Osteoblast (primary cell): Measurements from ENCODE around the gene GAREM2. TPM values are rescaled to one million over a fixed set of nuclear protein-coding genes. Genes with fewer than 3 reads are reported as not detected.

ENCODE experiments used
- DNase-seq: peaks from one replicate; pipeline ENCODE4 v3.0.0; 2011; ENCODE audit warnings: low spot score, mixed read lengths; ENCODE audit not compliant: insufficient read length; ENCODE audit errors: missing footprints
- H2AFZ ChIP-seq: 2 replicates; pipeline ENCODE4 v1.6.0; 2011; ENCODE audit warnings: mild to moderate bottlenecking, low read length
- H3K27ac ChIP-seq: 2 replicates; pipeline ENCODE4 v1.5.1; 2011; ENCODE audit warnings: mild to moderate bottlenecking, low read depth, low read length, moderate library complexity
- H3K27me3 ChIP-seq: 2 replicates; pipeline ENCODE4 v1.6.0; 2012; ENCODE audit warnings: mild to moderate bottlenecking, control low read depth, inconsistent platforms, low read length, moderate library complexity; ENCODE audit not compliant: insufficient read depth
- H3K36me3 ChIP-seq: 2 replicates; pipeline ENCODE4 v1.5.1; 2011; ENCODE audit warnings: mild to moderate bottlenecking, low read length, control low read depth, moderate library complexity; ENCODE audit not compliant: insufficient read depth
- H3K4me1 ChIP-seq: 2 replicates; pipeline ENCODE4 v1.5.1; 2011; ENCODE audit warnings: mild to moderate bottlenecking, low read length, control low read depth, moderate library complexity; ENCODE audit not compliant: insufficient read depth
- H3K4me2 ChIP-seq: 2 replicates; pipeline ENCODE4 v1.6.0; 2011; ENCODE audit warnings: mild to moderate bottlenecking, low read length; ENCODE audit not compliant: insufficient read depth
- H3K4me3 ChIP-seq: fragments of 200-600 bp; sonication (generic); 3 replicates; pipeline ENCODE4 v1.5.1; 2012; ENCODE audit warnings: mild to moderate bottlenecking, low read length, inconsistent platforms; ENCODE audit not compliant: insufficient read depth
- H3K79me2 ChIP-seq: 2 replicates; pipeline ENCODE4 v1.6.0; 2012; ENCODE audit warnings: mild to moderate bottlenecking, low read length, control low read depth, inconsistent platforms; ENCODE audit not compliant: insufficient read depth
- H3K9me3 ChIP-seq: 2 replicates; pipeline ENCODE4 v1.5.1; 2011; ENCODE audit warnings: low read depth, low read length, control low read depth
- H4K20me1 ChIP-seq: 2 replicates; pipeline ENCODE4 v1.6.0; 2012; ENCODE audit warnings: mild to moderate bottlenecking, low read length, control low read depth; ENCODE audit not compliant: insufficient read depth
- total RNA-seq: library from RNA; depleted of rRNA; stranded (reverse); fragments of >200 nt; gene quantifications from 2 replicates; pipeline ENCODE4 v1.2.3, GENCODE V29; 2012
- TF ChIP-seq, protein P1 (sequence below): IDR thresholded peaks from 2 replicates; pipeline ENCODE4 v1.5.1; 2011; ENCODE audit warnings: mild to moderate bottlenecking, low read depth, low read length, moderate library complexity; ENCODE audit errors: extremely low read depth

Gene GAREM2
- total RNA-seq, 1 donor: 1.4 TPM

DNA sequence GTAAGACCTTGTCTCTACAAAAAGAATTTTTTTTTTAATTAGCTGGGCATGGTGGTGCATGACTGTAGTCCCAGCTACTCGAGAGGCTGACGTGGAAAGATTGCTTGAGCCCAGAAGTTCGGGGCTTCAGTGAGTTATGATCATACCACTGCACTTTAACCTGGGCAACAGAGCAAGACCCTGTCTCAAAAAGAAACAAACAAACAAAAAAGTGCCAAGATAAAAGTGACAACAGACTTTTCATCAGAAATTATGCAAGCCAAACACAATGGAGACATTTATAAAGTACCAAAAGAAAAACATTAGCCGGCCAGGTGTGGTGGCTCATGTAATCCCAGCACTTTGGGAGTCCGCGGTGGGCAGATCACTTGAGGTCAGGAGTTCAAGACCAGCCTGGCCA, 44.8 kb downstream of the GAREM2 start:
- Histone ChIP-seq H4K20me1 (no peaks in the 10 kb centered on the region), H3K4me1 (no peaks in the 10 kb centered on the region), H3K4me3 (no peak overlapping the region), H3K36me3 (peaks cover 54% of the 10 kb centered on the region), H3K27me3 (no peaks in the 10 kb centered on the region), H3K9me3 (no peaks in the 10 kb centered on the region), H3K4me2 (no peak overlapping the region), H3K27ac (no peak overlapping the region), H3K79me2 (no peaks in the 10 kb centered on the region), H2AFZ (no peak overlapping the region)
- TF ChIP-seq, protein P1, sequence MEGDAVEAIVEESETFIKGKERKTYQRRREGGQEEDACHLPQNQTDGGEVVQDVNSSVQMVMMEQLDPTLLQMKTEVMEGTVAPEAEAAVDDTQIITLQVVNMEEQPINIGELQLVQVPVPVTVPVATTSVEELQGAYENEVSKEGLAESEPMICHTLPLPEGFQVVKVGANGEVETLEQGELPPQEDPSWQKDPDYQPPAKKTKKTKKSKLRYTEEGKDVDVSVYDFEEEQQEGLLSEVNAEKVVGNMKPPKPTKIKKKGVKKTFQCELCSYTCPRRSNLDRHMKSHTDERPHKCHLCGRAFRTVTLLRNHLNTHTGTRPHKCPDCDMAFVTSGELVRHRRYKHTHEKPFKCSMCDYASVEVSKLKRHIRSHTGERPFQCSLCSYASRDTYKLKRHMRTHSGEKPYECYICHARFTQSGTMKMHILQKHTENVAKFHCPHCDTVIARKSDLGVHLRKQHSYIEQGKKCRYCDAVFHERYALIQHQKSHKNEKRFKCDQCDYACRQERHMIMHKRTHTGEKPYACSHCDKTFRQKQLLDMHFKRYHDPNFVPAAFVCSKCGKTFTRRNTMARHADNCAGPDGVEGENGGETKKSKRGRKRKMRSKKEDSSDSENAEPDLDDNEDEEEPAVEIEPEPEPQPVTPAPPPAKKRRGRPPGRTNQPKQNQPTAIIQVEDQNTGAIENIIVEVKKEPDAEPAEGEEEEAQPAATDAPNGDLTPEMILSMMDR: no peak
- no peak for DNase-seq

DNA sequence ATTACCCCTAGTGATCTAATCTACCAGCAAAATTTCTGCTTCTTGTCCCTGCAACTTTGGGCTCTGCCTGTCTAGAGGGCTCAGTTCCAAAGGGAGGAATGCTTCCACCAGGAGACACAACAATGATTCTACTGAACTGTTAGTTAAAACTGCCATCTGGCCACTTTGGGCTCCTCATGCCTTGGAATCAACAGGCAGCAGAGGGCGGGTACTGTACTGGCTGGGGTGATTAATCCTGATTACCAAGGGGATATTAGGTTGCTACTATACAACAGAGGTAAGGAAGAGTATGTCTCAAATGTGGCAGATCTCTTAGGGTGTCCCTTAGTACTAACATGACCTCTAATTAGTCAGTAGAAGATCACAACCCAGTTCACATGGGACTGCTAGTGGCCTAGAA, 50.1 kb downstream of the GAREM2 start:
- Histone ChIP-seq H2AFZ (no peak overlapping the region), H3K4me1 (no peaks in the 10 kb centered on the region), H3K9me3 (no peaks in the 10 kb centered on the region), H3K36me3 (peaks cover 48% of the 10 kb centered on the region), H3K4me3 (no peak overlapping the region), H4K20me1 (no peaks in the 10 kb centered on the region), H3K27me3 (no peaks in the 10 kb centered on the region), H3K27ac (no peak overlapping the region), H3K4me2 (no peak overlapping the region), H3K79me2 (peaks cover 2% of the 10 kb centered on the region)
- TF ChIP-seq, protein P1: no peak
- no peak for DNase-seq

DNA sequence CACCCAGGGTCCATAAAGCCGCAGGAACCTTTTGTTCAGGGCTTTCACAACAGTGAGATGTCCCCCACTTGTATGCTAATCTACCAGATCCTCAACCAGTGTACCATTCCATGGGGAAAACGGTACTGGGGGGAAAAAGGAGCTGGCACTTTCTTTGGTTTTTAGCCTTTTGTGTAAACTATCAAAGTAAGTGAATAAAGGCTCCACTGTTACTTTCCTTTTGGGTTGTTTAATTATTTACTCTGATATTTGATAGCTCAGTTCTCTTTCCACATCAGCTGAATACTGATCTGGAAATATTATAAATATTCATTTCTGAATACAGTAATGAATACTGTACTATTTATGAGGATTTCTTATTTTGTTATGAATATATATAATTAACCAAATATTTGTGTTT, 51.2 kb downstream of the GAREM2 start:
- no peak overlapping the region for H3K4me2 ChIP-seq
- H4K20me1 ChIP-seq: no peaks in the 10 kb centered on the region
- H2AFZ ChIP-seq: no peak overlapping the region
- H3K79me2 ChIP-seq: peaks cover 2% of the 10 kb centered on the region
- no peaks in the 10 kb centered on the region for H3K4me1 ChIP-seq
- H3K27me3 ChIP-seq: no peaks in the 10 kb centered on the region
- peaks cover 56% of the 10 kb centered on the region for H3K36me3 ChIP-seq
- TF ChIP-seq, protein P1: no peak
- no peak for DNase-seq
- no peak overlapping the region for H3K27ac ChIP-seq
- H3K9me3 ChIP-seq: no peaks in the 10 kb centered on the region
- H3K4me3 ChIP-seq: no peak overlapping the region

DNA sequence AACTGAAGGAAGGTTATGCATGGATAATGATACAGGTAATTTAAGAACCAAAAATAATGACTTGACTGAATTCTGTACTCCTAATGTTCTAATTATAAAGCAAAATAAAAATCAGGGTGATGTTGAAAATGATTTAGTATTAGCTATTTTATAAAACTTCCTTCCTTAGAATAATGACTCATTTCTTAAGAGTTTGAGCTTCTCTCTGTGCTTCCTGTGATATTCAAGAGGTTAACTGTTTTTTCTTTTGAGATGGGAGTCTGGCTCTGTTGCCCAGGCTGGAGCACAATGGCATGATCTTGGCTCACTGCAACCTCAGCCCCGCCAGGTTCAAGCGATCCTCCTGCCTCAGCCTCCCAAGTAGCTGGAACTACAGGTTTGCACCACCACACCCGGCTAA, 56.7 kb downstream of the GAREM2 start:
- Histone ChIP-seq H3K27ac (no peak overlapping the region), H3K4me2 (no peak overlapping the region), H3K36me3 (peaks cover 79% of the 10 kb centered on the region)

More for the DNA sequence above, 56.7 kb downstream of the GAREM2 start:
- Histone ChIP-seq H3K4me1 (no peaks in the 10 kb centered on the region), H3K4me3 (no peak overlapping the region), H4K20me1 (no peaks in the 10 kb centered on the region), H2AFZ (no peak overlapping the region), H3K27me3 (no peaks in the 10 kb centered on the region), H3K79me2 (peaks cover 2% of the 10 kb centered on the region), H3K9me3 (no peaks in the 10 kb centered on the region)
- TF ChIP-seq, protein P1: no peak
- no peak for DNase-seq
